ENCODE results near the gene C1orf35. TPM values are rescaled to one million over a fixed set of nuclear protein-coding genes. Genes with fewer than 3 reads are reported as not detected.

The C1orf35 gene
- total and polyA plus RNA-seq, 9 of the 15 experiments (the other 6 are each of a cell fraction or from before 2014, with no cell fraction given) = 3.2 to 48.7 (median 12.5) TPM

DNA sequence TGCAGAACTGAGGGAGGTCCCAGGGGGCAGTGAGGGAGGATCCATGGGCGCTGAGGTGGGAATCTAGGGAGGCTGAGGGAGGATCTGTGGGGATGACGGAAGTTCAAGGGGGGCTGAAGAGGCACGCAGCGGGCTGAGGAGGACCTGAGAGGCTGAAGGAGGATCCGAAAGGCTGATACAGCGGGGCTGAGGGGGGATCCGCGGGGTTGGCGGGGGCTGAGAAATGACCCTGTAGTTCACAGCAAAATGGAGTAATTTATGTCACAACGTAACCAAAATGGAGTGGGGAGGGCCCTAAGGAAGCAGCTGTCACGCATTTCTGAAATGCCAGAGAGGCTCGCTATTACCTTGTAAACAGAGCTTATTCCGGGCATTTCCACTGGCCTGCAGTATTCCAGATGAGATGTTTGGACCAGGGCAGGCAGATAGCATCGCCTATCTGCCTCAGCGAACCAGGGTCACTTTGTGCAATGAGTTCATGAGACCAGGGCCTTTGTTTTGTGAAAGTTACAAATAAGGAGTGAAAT, 6.9 kb upstream of the C1orf35 start (continued):
- TF ChIP-seq, protein P1, sequence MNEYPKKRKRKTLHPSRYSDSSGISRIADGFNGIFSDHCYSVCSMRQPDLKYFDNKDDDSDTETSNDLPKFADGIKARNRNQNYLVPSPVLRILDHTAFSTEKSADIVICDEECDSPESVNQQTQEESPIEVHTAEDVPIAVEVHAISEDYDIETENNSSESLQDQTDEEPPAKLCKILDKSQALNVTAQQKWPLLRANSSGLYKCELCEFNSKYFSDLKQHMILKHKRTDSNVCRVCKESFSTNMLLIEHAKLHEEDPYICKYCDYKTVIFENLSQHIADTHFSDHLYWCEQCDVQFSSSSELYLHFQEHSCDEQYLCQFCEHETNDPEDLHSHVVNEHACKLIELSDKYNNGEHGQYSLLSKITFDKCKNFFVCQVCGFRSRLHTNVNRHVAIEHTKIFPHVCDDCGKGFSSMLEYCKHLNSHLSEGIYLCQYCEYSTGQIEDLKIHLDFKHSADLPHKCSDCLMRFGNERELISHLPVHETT (CRISPR knock-in tag; conservative IDR thresholded peaks at IDR 0.05 in 1 of 2, IDR thresholded peaks at IDR 0.05 in 1 of 2) = 0 out of 4 replicates have a peak, but pooled peaks of 1 of the 2 experiments have one; percentile 30
- TF ChIP-seq RUNX1 (IDR thresholded peaks at IDR 0.05; ENCODE audit: low read depth) = no peak
- no peak for TF ChIP-seq YBX1 (IDR thresholded peaks at IDR 0.05)
- TF ChIP-seq JUND (IDR thresholded peaks at IDR 0.05; ENCODE audit: borderline replicate concordance, low read depth, low read length) = no peak
- TF ChIP-seq JUND (tag; IDR thresholded peaks at IDR 0.05; ENCODE audit: borderline replicate concordance, low read depth, low read length) = no peak
- TF ChIP-seq, protein P2, sequence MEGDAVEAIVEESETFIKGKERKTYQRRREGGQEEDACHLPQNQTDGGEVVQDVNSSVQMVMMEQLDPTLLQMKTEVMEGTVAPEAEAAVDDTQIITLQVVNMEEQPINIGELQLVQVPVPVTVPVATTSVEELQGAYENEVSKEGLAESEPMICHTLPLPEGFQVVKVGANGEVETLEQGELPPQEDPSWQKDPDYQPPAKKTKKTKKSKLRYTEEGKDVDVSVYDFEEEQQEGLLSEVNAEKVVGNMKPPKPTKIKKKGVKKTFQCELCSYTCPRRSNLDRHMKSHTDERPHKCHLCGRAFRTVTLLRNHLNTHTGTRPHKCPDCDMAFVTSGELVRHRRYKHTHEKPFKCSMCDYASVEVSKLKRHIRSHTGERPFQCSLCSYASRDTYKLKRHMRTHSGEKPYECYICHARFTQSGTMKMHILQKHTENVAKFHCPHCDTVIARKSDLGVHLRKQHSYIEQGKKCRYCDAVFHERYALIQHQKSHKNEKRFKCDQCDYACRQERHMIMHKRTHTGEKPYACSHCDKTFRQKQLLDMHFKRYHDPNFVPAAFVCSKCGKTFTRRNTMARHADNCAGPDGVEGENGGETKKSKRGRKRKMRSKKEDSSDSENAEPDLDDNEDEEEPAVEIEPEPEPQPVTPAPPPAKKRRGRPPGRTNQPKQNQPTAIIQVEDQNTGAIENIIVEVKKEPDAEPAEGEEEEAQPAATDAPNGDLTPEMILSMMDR (IDR thresholded peaks at IDR 0.05 in 2 of 3, conservative IDR thresholded peaks at IDR 0.05 in 1 of 3; ENCODE audit: insufficient read depth in 2 of 3, low read depth in 1 of 3, low read length in 3 of 3) = no peak
- no peak for TF ChIP-seq MCM7 (IDR thresholded peaks at IDR 0.05)
- no peak for TF ChIP-seq ZFP30 (CRISPR knock-in tag; IDR thresholded peaks at IDR 0.05; ENCODE audit: borderline replicate concordance)
- TF ChIP-seq NFYB (IDR thresholded peaks at IDR 0.05; ENCODE audit: extremely low read depth, insufficient read length) = no peak
- TF ChIP-seq, protein P3, sequence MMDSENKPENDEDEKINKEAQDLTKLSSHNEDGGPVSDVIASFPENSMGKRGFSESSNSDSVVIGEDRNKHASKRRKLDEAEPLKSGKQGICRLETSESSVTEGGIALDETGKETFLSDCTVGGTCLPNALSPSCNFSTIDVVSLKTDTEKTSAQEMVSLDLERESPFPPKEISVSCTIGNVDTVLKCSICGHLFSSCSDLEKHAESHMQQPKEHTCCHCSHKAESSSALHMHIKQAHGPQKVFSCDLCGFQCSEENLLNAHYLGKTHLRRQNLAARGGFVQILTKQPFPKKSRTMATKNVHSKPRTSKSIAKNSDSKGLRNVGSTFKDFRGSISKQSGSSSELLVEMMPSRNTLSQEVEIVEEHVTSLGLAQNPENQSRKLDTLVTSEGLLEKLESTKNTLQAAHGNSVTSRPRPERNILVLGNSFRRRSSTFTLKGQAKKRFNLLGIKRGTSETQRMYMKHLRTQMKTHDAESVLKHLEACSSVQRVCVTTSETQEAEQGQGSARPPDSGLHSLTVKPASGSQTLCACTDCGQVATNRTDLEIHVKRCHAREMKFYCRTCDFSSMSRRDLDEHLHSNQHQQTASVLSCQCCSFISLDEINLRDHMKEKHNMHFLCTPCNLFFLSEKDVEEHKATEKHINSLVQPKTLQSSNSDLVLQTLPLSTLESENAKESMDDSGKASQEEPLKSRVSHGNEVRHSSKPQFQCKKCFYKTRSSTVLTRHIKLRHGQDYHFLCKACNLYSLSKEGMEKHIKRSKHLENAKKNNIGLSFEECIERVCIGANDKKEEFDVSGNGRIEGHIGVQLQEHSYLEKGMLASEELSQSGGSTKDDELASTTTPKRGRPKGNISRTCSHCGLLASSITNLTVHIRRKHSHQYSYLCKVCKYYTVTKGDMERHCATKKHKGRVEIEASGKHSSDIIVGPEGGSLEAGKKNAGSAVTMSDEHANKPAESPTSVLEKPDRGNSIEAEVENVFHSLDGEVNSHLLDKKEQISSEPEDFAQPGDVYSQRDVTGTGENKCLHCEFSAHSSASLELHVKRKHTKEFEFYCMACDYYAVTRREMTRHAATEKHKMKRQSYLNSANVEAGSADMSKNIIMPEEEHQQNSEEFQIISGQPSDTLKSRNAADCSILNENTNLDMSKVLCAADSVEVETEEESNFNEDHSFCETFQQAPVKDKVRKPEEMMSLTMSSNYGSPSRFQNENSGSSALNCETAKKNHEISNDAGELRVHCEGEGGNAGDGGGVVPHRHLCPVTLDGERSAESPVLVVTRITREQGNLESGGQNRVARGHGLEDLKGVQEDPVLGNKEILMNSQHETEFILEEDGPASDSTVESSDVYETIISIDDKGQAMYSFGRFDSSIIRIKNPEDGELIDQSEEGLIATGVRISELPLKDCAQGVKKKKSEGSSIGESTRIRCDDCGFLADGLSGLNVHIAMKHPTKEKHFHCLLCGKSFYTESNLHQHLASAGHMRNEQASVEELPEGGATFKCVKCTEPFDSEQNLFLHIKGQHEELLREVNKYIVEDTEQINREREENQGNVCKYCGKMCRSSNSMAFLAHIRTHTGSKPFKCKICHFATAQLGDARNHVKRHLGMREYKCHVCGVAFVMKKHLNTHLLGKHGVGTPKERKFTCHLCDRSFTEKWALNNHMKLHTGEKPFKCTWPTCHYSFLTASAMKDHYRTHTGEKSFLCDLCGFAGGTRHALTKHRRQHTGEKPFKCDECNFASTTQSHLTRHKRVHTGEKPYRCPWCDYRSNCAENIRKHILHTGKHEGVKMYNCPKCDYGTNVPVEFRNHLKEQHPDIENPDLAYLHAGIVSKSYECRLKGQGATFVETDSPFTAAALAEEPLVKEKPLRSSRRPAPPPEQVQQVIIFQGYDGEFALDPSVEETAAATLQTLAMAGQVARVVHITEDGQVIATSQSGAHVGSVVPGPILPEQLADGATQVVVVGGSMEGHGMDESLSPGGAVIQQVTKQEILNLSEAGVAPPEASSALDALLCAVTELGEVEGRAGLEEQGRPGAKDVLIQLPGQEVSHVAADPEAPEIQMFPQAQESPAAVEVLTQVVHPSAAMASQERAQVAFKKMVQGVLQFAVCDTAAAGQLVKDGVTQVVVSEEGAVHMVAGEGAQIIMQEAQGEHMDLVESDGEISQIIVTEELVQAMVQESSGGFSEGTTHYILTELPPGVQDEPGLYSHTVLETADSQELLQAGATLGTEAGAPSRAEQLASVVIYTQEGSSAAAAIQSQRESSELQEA (IDR thresholded peaks at IDR 0.05; ENCODE audit: low read depth) = no peak
- TF ChIP-seq SRSF3 (IDR thresholded peaks at IDR 0.05; ENCODE audit: insufficient read depth, low read length) = no peak
- TF ChIP-seq, protein P4, sequence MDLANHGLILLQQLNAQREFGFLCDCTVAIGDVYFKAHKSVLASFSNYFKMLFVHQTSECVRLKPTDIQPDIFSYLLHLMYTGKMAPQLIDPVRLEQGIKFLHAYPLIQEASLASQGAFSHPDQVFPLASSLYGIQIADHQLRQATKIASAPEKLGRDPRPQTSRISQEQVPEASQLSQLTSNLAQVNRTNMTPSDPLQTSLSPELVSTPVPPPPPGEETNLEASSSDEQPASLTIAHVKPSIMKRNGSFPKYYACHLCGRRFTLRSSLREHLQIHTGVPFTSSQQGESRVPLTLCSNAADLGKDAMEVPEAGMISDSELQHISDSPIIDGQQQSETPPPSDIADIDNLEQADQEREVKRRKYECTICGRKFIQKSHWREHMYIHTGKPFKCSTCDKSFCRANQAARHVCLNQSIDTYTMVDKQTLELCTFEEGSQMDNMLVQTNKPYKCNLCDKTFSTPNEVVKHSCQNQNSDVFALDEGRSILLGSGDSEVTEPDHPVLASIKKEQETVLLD (IDR thresholded peaks at IDR 0.05) = no peak
- TF ChIP-seq, protein P5, sequence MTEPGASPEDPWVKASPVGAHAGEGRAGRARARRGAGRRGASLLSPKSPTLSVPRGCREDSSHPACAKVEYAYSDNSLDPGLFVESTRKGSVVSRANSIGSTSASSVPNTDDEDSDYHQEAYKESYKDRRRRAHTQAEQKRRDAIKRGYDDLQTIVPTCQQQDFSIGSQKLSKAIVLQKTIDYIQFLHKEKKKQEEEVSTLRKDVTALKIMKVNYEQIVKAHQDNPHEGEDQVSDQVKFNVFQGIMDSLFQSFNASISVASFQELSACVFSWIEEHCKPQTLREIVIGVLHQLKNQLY (CRISPR knock-in tag; conservative IDR thresholded peaks at IDR 0.05) = no peak
- no peak for TF ChIP-seq NFRKB (IDR thresholded peaks at IDR 0.05; ENCODE audit: low read depth)
